ENCODE measurements around the gene PTX3.

The PTX3 gene

DNA sequence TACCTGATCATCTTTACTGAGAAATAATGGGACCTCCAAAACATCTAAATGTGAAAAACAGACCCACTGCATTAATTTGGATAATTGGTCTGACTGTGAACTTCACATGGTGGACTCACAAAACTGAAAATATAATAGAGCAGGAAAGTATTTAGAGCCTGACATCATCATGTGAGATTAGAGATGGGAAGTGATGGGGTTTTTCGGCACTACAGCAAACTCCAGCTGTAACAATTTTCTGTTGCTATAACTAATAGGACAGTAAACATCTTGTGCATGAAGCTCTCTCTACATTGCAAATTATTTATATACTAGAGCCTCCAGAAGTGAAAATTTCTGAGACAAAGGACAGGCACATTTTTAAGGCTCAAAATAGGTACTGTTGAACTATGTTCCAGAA is 34.4 kb downstream of the PTX3 start:
- no peak for DNase-seq (ENCODE audit: low spot score)
- TF ChIP-seq CTCF (IDR thresholded peaks at IDR 0.05; ENCODE audit: extremely low read depth, missing control alignments): no peak

- TF ChIP-seq CTCF (IDR thresholded peaks at IDR 0.05; ENCODE audit: extremely low read depth, missing control alignments): no peak
- DNase-seq (ENCODE audit: low spot score): no peak
Observed at GRCh38 chr3:157472648-157473047, 36.0 kb downstream of the PTX3 start.

- no peak for TF ChIP-seq CTCF (IDR thresholded peaks at IDR 0.05; ENCODE audit: extremely low read depth, missing control alignments)
- no peak for DNase-seq (ENCODE audit: low spot score)
Observed at GRCh38 chr3:157475921-157476414, 39.3 kb downstream of the PTX3 start.

GRCh38 chr3:157477441-157477840 is 40.8 kb downstream of the PTX3 start:
- no peak for TF ChIP-seq CTCF (IDR thresholded peaks at IDR 0.05; ENCODE audit: extremely low read depth, missing control alignments)
- DNase-seq (ENCODE audit: low spot score): no peak

- DNase-seq (ENCODE audit: low spot score): no peak
- TF ChIP-seq CTCF (IDR thresholded peaks at IDR 0.05; ENCODE audit: extremely low read depth, missing control alignments): no peak
Observed at GRCh38 chr3:157479464-157480243, 43.0 kb downstream of the PTX3 start.

DNA sequence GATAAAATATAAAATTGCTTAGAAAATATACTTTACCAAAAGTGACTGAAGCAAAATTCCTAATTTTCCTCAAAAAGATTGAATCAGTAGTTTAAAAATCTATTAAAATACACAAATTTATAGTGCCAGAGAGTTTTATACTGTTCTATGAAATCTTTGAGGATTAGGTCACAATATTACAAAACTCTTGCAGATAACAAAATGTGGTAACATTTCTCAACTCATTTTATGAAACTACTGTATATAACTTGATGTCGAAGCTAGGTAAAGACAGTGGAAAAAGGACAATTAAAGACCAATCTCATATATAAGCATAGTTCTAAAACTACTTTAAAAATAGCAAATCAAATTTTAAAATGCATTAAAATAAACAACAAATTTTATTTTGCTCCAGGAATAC is 50.7 kb downstream of the PTX3 start:
- no peak for DNase-seq (ENCODE audit: low spot score)
- no peak for TF ChIP-seq CTCF (IDR thresholded peaks at IDR 0.05; ENCODE audit: extremely low read depth, missing control alignments)

- TF ChIP-seq CTCF (IDR thresholded peaks at IDR 0.05; ENCODE audit: extremely low read depth, missing control alignments): no peak
- no peak for DNase-seq (ENCODE audit: low spot score)
Observed at GRCh38 chr3:157488144-157488543, 51.5 kb downstream of the PTX3 start.
